CD4-positive, alpha-beta T cell (primary cell): Measurements from ENCODE around the gene DTX1. TPM values are rescaled to one million over a fixed set of nuclear protein-coding genes. Genes with fewer than 3 reads are reported as not detected.
A peak's percentile ranks its signal among the peaks of the same experiment; 100 is the strongest.

ENCODE experiments used
- ATAC-seq: fragments of 200-7000 bp; cut with Tn5 transposase; one replicate; pipeline ENCODE4 v1.10.0; 2022; ENCODE audit warnings: mild to moderate bottlenecking; ENCODE audit not compliant: poor library complexity
- CTCF ChIA-PET: fragments of 350-600 bp; sonication (Branson Sonifier 250); formaldehyde crosslinking; loops from one replicate; lab custom pipeline; 2021; ENCODE audit warnings: antibody characterized with exemption, inconsistent platforms; lab: Charles Lee
- POLR2A ChIA-PET: fragments of 350-600 bp; sonication (Branson Sonifier 250); formaldehyde crosslinking; loops from one replicate; lab custom pipeline; 2021; ENCODE audit warnings: antibody characterized with exemption, inconsistent platforms; lab: Charles Lee
- DNase-seq, 14 experiments: peaks; one replicate each; pipeline ENCODE4 v3.0.0-alpha.2; 2013 to 2020; ENCODE audit warnings: mixed read lengths in 2 of 14
- H3K27ac ChIP-seq, 2 donors: one replicate each; pipeline versions ENCODE4 v1.5.1 to v1.7.0; 2013; ENCODE audit warnings: low read length in 2 of 2, low read depth in 1 of 2, mild to moderate bottlenecking in 1 of 2
- H3K27me3 ChIP-seq, 2 experiments: 1 replicate in 1 of 2; 2 replicates in 1 of 2; pipeline versions ENCODE4 v1.6.1 to v1.7.0; 2013; ENCODE audit warnings: low read length in 2 of 2, control low read depth in 1 of 2, mild to moderate bottlenecking in 1 of 2, moderate library complexity in 1 of 2; ENCODE audit not compliant: insufficient read depth in 2 of 2, control insufficient read depth in 1 of 2
- H3K36me3 ChIP-seq: one replicate; pipeline ENCODE4 v1.6.1; 2013; ENCODE audit warnings: low read length, control low read depth; ENCODE audit not compliant: insufficient read depth
- H3K4me1 ChIP-seq: one replicate; pipeline ENCODE4 v1.6.1; 2013; ENCODE audit warnings: low read length, control low read depth; ENCODE audit not compliant: insufficient read depth
- H3K4me3 ChIP-seq: one replicate; pipeline ENCODE4 v1.5.1; 2013; ENCODE audit warnings: mild to moderate bottlenecking, low read length, moderate library complexity
- H3K9me3 ChIP-seq, 2 experiments: 1 replicate in 1 of 2; 2 replicates in 1 of 2; pipeline versions ENCODE4 v1.6.1 to v1.7.0; 2013; ENCODE audit warnings: low read length in 2 of 2, mild to moderate bottlenecking in 2 of 2, control low read depth in 1 of 2, moderate library complexity in 1 of 2; ENCODE audit not compliant: control insufficient read depth in 1 of 2, insufficient read depth in 1 of 2
- H3K27ac Mint-ChIP-seq: one replicate; pipeline ENCODE4 v1.8.0; 2020; ENCODE audit warnings: mixed read lengths
- H3K27me3 Mint-ChIP-seq: one replicate; pipeline ENCODE4 v1.8.0; 2021; ENCODE audit warnings: mixed read lengths
- H3K36me3 Mint-ChIP-seq: one replicate; pipeline ENCODE4 v1.8.0; 2021; ENCODE audit warnings: low read depth, mixed read lengths
- H3K4me1 Mint-ChIP-seq: one replicate; pipeline ENCODE4 v1.8.0; 2021; ENCODE audit warnings: low read depth, mixed read lengths
- H3K4me3 Mint-ChIP-seq: one replicate; pipeline ENCODE4 v1.8.0; 2020; ENCODE audit warnings: mild to moderate bottlenecking, mixed read lengths
- H3K9me3 Mint-ChIP-seq: one replicate; pipeline ENCODE4 v1.8.0; 2020; ENCODE audit warnings: mixed read lengths
- CTCF ChIP-seq: fragments of 200-600 bp; IDR thresholded peaks from one replicate; pipeline ENCODE4 v1.8.0; 2022; ENCODE audit warnings: antibody characterized with exemption, mild to moderate bottlenecking
- intact Hi-C, 2 experiments: fragments of 100-400 bp; cut with DNase I in 1 of 2; cut with micrococcal nuclease in 1 of 2; formaldehyde crosslinking; loops; one replicate each; pipeline versions ENCODE4 v1.15.1 to v1.9.0; 2023 to 2025; cut with DNase I, micrococcal nuclease
- total RNA-seq, 174 experiments: library from RNA in 2 of 174; stranded (reverse) in 2 of 174; gene quantifications; one replicate each; pipeline ENCODE4 v1.2.3 and lab custom pipeline; 2021 to 2026

The DTX1 gene
- total RNA-seq, 2 experiments from 2014 or later = 14.0 to 14.2 TPM

DNA sequence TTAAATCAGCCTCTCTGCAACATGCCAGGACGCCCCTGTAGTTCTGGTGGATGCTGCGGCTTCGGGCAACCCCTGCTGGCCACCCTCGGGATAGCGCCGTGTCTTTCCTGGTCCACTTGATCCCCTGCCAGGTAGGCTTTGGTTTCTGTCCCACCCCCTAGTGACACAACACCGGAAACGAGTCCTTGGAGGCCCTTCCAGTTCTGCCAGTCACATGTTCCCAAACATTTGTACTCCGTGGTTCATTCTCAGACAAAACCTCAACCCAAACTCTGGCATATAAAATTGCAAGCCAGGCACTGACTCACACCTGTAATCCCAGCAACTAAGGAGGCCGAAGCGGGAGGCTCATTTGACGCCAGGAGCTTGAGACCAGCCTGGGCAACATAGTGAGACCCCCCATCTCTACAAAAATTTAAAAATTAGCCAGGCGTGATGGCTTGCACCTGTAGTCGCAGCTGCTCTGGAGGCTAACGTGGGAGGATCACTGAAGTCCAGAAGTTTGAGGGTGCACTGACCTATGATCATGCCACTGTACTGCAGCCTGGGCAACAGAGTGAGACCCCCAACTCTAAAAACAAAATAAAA lies 42.0 kb downstream of the DTX1 start:
- Histone ChIP-seq H3K9me3 (no peaks in the 10 kb centered on the region), H3K4me1 (peaks cover 38% of the 10 kb centered on the region), H3K36me3 (peaks cover 10% of the 10 kb centered on the region), H3K27me3 (no peaks in the 10 kb centered on the region), H3K4me3 (no peak overlapping the region), H3K27ac (no peak overlapping the region)
- H3K4me1 Mint-ChIP-seq = peaks cover 39% of the 10 kb centered on the region
- H3K27me3 Mint-ChIP-seq = no peaks in the 10 kb centered on the region
- peak; percentile 87 for TF ChIP-seq CTCF
- H3K27ac Mint-ChIP-seq = peak overlapping the region; percentile 45
- ChIA-PET POLR2A (no interaction called here), CTCF (interaction anchor here (1.1 to 1.5 kb wide), 4 partner anchors 9 to 106 kb away, joined by 3 to 5 read pairs (median 4); no protein-coding TSS in a partner anchor)
- intact Hi-C loops = loop anchor here (1.0 to 5.0 kb wide), 4 partner anchors 50 to 196 kb away; no protein-coding TSS in a partner anchor
- peak; percentile 46 to 82 (median 62) for DNase-seq
- H3K9me3 Mint-ChIP-seq = no peaks in the 10 kb centered on the region
- peak; percentile 94 for ATAC-seq
- H3K36me3 Mint-ChIP-seq = peaks cover 7% of the 10 kb centered on the region
- H3K4me3 Mint-ChIP-seq = no peak overlapping the region

GRCh38 chr12:113099364-113099763 lies 42.8 kb downstream of the DTX1 start:
- no peak for TF ChIP-seq CTCF
- ChIA-PET POLR2A (no interaction called here), CTCF (interaction anchor here (1.1 kb wide), 1 partner anchor 50 kb away, joined by 5 read pairs; no protein-coding TSS in a partner anchor)
- H3K36me3 ChIP-seq = peaks cover 10% of the 10 kb centered on the region
- H3K27ac ChIP-seq = no peak overlapping the region
- ATAC-seq (no peak), DNase-seq (no peak)
- H3K4me1 ChIP-seq = peaks cover 43% of the 10 kb centered on the region
- Mint-ChIP-seq H3K4me3 (no peak overlapping the region), H3K27ac (no peak overlapping the region), H3K27me3 (no peaks in the 10 kb centered on the region), H3K9me3 (no peaks in the 10 kb centered on the region), H3K4me1 (peaks cover 39% of the 10 kb centered on the region), H3K36me3 (peaks cover 7% of the 10 kb centered on the region)
- no peaks in the 10 kb centered on the region for H3K27me3 ChIP-seq
- intact Hi-C loops = loop anchor here in 1 of 2 experiments (5.0 kb wide), 3 partner anchors 53 to 197 kb away; no protein-coding TSS in a partner anchor
- H3K9me3 ChIP-seq = no peaks in the 10 kb centered on the region
- no peak overlapping the region for H3K4me3 ChIP-seq

DNA sequence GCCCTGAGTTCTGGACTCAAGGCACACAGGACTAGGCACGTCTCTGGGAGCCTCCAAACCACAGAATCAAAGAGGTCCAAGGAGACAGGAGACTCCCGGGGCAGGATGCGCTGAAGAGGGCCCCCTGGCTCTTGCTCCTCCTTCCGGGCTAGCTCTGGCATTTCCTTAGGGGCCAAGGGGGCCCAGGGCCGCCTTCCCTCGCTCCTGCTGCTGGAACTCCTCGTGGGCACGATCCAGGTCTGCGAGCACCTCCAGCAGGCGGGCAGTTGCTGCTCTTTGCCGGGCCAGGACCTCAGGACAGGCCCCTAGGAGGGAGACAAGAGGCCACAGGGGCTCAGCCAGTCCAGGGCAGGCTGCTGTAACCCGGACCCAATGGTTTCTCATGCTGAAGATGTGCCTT lies 43.2 kb downstream of the DTX1 start:
- no peak overlapping the region for H3K27ac ChIP-seq
- H3K4me3 ChIP-seq = no peak overlapping the region
- peaks cover 44% of the 10 kb centered on the region for H3K4me1 ChIP-seq
- H3K4me3 Mint-ChIP-seq = no peak overlapping the region
- H3K9me3 ChIP-seq = no peaks in the 10 kb centered on the region
- ChIA-PET CTCF (no interaction called here), POLR2A (no interaction called here)
- peaks cover 7% of the 10 kb centered on the region for H3K36me3 Mint-ChIP-seq
- peaks cover 10% of the 10 kb centered on the region for H3K36me3 ChIP-seq
- H3K27ac Mint-ChIP-seq = no peak overlapping the region
- ATAC-seq (no peak), DNase-seq (no peak)
- H3K4me1 Mint-ChIP-seq = peaks cover 39% of the 10 kb centered on the region
- no peak for TF ChIP-seq CTCF
- no peaks in the 10 kb centered on the region for H3K9me3 Mint-ChIP-seq
- H3K27me3 Mint-ChIP-seq = no peaks in the 10 kb centered on the region
- H3K27me3 ChIP-seq = no peaks in the 10 kb centered on the region
- intact Hi-C loops = loop anchor here (5.0 kb wide), 3 partner anchors 53 to 197 kb away; no protein-coding TSS in a partner anchor
